ENCODE measurements around the gene DDX1. TPM values are rescaled to one million over a fixed set of nuclear protein-coding genes. Genes with fewer than 3 reads are reported as not detected.

DDX1 gene
- total RNA-seq, 3 donors from 2014 or later = 121 to 174 (median 128) TPM

DNA sequence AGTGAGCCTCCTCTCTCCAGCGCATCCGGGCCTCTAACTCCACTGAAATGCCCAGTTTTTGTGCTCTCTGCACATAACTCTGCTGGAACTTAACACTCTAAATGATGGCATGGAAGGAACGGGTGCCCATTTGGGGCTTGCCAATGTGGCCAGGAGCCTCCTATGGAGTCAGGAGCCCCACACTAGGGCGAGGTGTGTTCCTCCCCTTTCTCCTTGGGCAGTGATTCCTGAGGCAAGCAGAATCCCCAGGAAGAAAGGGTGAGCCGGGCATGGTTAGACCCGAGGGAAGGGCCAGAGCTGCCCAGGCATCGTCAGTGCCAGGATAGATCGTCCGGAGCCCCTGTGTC lies 63.0 kb downstream of the DDX1 start:
- no peak for DNase-seq
- ATAC-seq = no peak
- Mint-ChIP-seq H3K9me3 (no peaks in the 10 kb centered on the region), H3K36me3 (ENCODE audit: insufficient read depth) (no peaks in the 10 kb centered on the region), H3K4me1 (ENCODE audit: low read depth) (no peaks in the 10 kb centered on the region), H3K4me3 (no peak overlapping the region), H3K27me3 (ENCODE audit: low read depth) (no peaks in the 10 kb centered on the region)

DNA sequence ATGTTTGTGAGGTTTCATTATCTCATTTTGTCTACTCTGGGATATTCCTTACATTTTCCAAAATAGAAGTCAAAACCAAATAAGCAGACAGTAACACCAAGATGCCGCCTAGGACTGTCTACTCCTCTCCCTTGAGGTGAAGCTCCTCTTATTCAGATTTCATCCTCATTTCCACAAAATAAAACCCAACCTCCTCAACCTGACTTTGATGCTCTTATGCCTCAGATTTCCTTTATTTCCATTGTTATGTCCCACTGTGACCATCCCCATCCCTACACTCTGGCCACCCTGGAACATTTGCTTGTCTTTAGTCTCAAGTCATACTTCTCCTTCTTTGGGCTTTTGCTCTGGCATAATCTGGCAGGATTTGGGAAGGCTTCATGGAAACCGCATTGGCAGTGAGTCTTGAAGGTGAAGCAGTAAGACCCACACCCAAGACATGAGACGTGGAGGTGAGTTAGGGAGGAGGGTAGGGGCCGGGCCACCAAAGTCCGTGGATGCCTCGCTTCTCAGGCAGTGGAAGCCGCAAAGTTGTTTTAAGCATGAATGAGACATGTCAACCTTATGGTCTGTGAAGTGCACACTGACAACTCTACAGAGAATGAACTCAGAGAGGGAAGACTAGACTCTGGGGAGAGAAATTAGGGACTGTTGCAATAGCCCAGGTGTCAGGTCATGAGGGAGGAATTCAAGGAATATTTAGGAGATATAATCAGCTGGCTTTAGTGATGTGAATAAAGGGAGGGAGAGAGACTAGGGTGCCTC lies 63.6 kb downstream of the DDX1 start:
- Mint-ChIP-seq H3K27me3 (ENCODE audit: low read depth) (no peaks in the 10 kb centered on the region), H3K4me3 (no peak overlapping the region), H3K36me3 (ENCODE audit: insufficient read depth) (no peaks in the 10 kb centered on the region), H3K4me1 (ENCODE audit: low read depth) (no peaks in the 10 kb centered on the region), H3K9me3 (no peaks in the 10 kb centered on the region)
- no peak for ATAC-seq
- DNase-seq = no peak

DNA sequence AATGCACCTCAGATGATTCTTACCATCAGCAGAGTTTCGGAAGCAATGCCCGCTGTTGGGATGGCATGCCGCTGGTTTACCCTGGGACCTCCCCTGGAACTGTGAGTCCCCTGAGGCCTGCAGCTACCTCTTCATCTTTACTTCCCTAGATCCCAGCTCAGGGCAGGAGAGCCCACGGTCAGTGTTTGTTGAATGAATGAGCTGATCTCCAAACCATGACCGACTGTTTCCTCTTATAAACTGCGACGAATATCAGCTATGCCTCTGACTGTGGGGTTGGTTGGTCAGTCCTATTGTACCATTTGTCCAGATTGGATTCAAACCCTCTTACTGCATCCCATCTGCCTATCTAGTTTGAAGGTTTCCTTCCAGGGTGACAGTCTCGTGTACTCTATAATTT lies 64.4 kb downstream of the DDX1 start:
- ATAC-seq (no peak), DNase-seq (no peak)
- H3K4me1 Mint-ChIP-seq (ENCODE audit: low read depth) = no peaks in the 10 kb centered on the region
- no peaks in the 10 kb centered on the region for H3K27me3 Mint-ChIP-seq (ENCODE audit: low read depth)
- no peak overlapping the region for H3K4me3 Mint-ChIP-seq
- no peaks in the 10 kb centered on the region for H3K36me3 Mint-ChIP-seq (ENCODE audit: insufficient read depth)
- no peaks in the 10 kb centered on the region for H3K9me3 Mint-ChIP-seq

DNA sequence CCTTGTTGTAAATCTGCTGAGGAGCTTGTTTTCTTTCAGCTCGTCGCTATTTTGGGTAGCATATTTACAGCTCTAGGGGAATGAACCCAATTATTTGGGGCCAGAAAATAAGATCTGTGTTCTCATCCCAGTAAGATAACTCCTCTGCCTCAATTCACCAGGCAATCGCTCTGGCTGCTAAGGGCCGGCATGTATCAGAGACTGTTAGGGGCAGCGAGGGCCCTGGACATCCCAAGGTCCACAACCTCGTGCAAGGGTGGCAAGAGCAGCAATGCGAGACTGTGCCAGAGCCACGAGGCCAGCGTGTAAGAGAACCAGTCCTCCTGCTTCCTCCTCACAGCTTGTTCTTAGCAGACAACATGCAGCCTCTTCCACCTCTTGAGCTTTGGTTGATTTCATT lies 66.1 kb downstream of the DDX1 start:
- ATAC-seq = no peak
- Mint-ChIP-seq H3K4me1 (ENCODE audit: low read depth) (no peaks in the 10 kb centered on the region), H3K27me3 (ENCODE audit: low read depth) (no peaks in the 10 kb centered on the region), H3K4me3 (no peak overlapping the region), H3K36me3 (ENCODE audit: insufficient read depth) (no peaks in the 10 kb centered on the region), H3K9me3 (no peaks in the 10 kb centered on the region)
- DNase-seq = no peak

DNA sequence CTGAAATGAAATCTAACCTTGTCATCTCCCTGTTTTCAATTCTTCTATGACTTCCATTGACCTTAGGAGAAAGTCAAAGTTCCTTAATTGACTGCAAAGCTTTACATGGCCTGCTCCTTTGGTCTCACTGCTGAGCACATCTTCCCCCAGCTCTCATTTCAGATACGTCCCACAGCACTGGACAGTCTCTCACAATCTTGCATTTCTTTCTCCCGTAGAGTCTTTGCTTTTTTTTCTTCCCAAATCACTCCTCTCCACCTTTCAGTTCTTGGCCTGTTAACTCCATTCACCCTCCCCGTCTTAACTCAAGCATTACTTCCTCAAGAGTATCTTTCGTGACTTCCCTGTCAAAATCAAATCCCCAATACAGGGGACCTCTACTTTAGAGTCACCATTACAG lies 67.2 kb downstream of the DDX1 start:
- DNase-seq (no peak), ATAC-seq (no peak)
- no peaks in the 10 kb centered on the region for H3K4me1 Mint-ChIP-seq (ENCODE audit: low read depth)
- no peaks in the 10 kb centered on the region for H3K27me3 Mint-ChIP-seq (ENCODE audit: low read depth)
- no peaks in the 10 kb centered on the region for H3K36me3 Mint-ChIP-seq (ENCODE audit: insufficient read depth)
- no peak overlapping the region for H3K4me3 Mint-ChIP-seq
- no peaks in the 10 kb centered on the region for H3K9me3 Mint-ChIP-seq

DNA sequence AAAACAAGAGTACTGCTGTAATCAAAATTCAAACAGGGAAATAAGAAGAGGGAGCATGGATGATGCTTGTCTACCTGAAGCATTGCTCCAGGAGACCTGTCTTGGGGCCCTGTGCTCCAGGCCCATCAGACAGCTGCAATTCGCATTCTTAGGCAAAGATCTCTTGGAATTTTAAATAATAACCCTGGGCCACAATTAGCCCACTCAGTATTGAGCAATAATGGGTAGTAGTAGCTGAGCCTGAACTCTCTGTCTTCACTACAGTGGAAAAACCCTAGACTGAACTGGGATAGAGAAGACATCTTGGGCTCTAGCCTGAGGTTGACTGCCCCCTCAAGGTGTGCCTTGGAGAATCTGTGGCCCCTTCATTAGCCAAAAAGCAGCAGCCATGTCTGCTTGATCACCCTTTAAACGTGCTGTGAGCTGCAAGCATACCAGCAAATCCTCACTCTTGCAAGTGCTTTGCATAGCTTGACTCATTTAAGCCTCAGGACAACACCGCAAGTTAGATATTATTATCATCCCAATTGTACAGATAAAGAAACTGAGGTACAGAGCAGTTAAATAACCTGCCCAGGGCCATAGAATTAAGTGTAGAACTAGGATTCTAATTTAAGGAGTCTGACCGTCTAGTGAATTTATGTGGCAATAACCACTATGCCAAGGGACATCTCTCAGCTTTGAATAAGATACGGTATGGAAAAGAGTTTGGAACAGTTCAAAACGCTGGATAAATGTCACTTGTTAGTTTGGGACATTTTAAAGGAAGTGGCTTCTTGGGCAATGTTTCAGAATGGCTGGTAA lies 69.0 kb downstream of the DDX1 start:
- DNase-seq = no peak
- ATAC-seq = no peak
- Mint-ChIP-seq H3K36me3 (ENCODE audit: insufficient read depth) (no peaks in the 10 kb centered on the region), H3K27me3 (ENCODE audit: low read depth) (no peaks in the 10 kb centered on the region), H3K9me3 (no peaks in the 10 kb centered on the region), H3K4me3 (no peak overlapping the region), H3K4me1 (ENCODE audit: low read depth) (no peaks in the 10 kb centered on the region)

DNA sequence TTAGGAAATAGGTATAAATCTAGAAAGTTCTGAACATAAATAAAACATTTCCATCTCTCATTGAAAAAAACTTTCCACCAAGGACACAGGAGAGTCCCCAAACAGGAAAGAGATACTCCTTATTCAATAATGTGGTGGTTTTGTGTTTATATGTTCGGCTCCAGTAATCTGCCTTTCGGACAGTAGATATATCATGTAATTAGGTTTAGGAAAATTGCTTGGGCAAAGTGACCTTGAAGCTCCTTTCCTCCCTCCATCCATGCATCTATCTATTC lies 69.6 kb downstream of the DDX1 start:
- ATAC-seq (no peak), DNase-seq (no peak)
- Mint-ChIP-seq H3K9me3 (no peaks in the 10 kb centered on the region), H3K36me3 (ENCODE audit: insufficient read depth) (no peaks in the 10 kb centered on the region), H3K4me3 (no peak overlapping the region), H3K27me3 (ENCODE audit: low read depth) (no peaks in the 10 kb centered on the region), H3K4me1 (ENCODE audit: low read depth) (no peaks in the 10 kb centered on the region)

DNA sequence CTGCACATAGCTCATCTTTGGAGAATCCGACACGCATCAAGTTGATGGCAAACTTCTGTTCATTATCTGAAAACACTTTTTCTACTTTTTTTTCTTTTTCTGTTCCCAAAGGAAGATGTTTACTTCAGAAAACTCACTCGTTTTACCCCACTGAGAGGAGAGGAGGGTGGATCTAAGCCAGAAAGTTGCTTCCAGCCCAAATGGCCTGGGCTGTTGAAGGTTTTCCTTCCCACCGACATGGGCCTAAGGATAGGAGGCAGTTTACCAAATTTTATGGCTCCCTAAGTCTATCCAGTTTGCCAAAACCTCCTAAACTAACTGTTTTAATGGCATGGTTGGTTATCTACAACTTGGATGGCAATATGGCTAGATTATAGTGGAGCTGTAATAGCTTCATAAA lies 70.4 kb downstream of the DDX1 start:
- H3K36me3 Mint-ChIP-seq (ENCODE audit: insufficient read depth) = no peaks in the 10 kb centered on the region
- ATAC-seq = no peak
- H3K4me1 Mint-ChIP-seq (ENCODE audit: low read depth) = no peaks in the 10 kb centered on the region
- no peaks in the 10 kb centered on the region for H3K9me3 Mint-ChIP-seq
- H3K27me3 Mint-ChIP-seq (ENCODE audit: low read depth) = no peaks in the 10 kb centered on the region
- DNase-seq = no peak
- H3K4me3 Mint-ChIP-seq = no peak overlapping the region

DNA sequence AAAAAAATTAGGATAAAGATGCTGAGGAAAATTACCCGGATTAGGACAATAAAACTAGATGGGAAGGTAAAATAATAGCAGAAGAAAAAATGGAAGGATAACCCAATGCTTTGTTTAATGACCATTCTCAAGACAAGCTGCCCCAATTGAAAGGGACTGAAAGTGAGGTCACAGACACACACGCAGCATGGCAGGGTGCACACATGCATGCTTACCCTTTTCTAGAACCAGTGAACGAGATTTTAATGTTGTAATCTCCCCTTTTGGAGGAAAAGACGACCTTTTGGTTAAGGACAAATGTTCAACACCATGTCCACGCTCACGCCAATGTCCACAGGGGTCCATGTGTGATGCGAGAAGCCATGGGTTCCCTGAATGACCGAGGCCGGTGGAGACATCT lies 70.9 kb downstream of the DDX1 start:
- DNase-seq (no peak), ATAC-seq (no peak)
- Mint-ChIP-seq H3K27me3 (ENCODE audit: low read depth) (no peaks in the 10 kb centered on the region), H3K4me3 (no peak overlapping the region), H3K4me1 (ENCODE audit: low read depth) (no peaks in the 10 kb centered on the region), H3K36me3 (ENCODE audit: insufficient read depth) (no peaks in the 10 kb centered on the region), H3K9me3 (no peaks in the 10 kb centered on the region)

DNA sequence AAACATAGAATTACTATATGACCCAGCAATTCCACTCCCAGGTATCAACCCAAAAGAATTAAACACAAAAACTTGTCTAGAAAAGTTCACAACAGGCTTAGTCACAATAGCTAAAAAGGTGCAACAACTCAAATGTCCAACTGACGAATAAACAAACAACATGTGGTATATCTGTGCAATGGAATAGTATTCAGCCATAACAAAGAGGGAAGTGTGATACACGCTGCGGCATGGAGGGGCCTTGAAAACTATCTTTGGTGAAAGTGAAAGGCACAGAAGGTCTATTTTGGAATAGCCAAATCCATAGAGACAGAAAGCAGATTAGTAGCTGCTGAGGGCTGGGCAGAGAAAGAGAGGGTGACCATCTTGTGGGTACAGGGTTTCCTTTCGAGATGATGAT lies 72.1 kb downstream of the DDX1 start:
- no peak for ATAC-seq
- H3K4me3 Mint-ChIP-seq = no peak overlapping the region
- H3K36me3 Mint-ChIP-seq (ENCODE audit: insufficient read depth) = no peaks in the 10 kb centered on the region
- no peaks in the 10 kb centered on the region for H3K9me3 Mint-ChIP-seq
- H3K4me1 Mint-ChIP-seq (ENCODE audit: low read depth) = no peaks in the 10 kb centered on the region
- no peaks in the 10 kb centered on the region for H3K27me3 Mint-ChIP-seq (ENCODE audit: low read depth)
- DNase-seq = no peak

DNA sequence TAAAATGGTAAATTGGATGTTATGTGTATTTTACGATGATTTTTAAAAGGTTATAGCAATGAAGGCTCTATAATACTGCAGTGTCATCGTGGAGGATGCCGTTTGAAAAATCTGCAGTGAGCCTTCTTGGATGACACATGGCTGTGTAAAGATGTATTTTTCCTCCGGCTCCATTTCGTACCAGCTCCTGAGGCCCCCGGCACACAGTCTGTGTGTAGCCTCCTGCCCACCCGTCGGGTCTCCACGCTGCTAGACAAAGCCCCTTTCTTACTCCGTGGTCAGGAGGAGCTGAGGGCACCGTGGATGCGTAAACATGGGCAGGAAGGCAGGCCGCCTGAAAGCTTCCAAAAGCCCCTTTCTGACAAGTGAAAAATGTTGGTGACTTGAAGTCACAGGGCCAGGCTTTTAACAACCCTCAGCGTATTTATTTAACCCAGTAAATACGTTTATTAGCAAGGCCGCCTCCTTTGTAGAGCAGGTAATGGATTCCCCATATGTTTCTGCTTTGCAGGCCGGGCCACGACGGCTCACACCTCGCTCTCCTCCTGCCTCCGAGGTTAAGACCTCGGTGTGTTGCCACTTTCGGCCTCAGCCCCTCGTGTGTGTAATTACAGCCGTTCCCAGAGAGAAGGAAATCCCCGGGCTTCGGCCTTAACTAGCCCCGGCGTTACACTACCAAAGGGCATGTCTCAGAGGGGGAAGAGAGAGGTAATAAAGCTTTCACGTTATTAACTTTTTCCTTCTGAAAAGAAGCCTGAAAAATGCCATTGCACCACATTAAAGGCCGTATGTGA lies 72.8 kb downstream of the DDX1 start:
- H3K4me1 Mint-ChIP-seq (ENCODE audit: low read depth) = no peaks in the 10 kb centered on the region
- DNase-seq (no peak), ATAC-seq (no peak)
- H3K4me3 Mint-ChIP-seq = no peak overlapping the region
- no peaks in the 10 kb centered on the region for H3K27me3 Mint-ChIP-seq (ENCODE audit: low read depth)
- H3K36me3 Mint-ChIP-seq (ENCODE audit: insufficient read depth) = no peaks in the 10 kb centered on the region
- no peaks in the 10 kb centered on the region for H3K9me3 Mint-ChIP-seq

DNA sequence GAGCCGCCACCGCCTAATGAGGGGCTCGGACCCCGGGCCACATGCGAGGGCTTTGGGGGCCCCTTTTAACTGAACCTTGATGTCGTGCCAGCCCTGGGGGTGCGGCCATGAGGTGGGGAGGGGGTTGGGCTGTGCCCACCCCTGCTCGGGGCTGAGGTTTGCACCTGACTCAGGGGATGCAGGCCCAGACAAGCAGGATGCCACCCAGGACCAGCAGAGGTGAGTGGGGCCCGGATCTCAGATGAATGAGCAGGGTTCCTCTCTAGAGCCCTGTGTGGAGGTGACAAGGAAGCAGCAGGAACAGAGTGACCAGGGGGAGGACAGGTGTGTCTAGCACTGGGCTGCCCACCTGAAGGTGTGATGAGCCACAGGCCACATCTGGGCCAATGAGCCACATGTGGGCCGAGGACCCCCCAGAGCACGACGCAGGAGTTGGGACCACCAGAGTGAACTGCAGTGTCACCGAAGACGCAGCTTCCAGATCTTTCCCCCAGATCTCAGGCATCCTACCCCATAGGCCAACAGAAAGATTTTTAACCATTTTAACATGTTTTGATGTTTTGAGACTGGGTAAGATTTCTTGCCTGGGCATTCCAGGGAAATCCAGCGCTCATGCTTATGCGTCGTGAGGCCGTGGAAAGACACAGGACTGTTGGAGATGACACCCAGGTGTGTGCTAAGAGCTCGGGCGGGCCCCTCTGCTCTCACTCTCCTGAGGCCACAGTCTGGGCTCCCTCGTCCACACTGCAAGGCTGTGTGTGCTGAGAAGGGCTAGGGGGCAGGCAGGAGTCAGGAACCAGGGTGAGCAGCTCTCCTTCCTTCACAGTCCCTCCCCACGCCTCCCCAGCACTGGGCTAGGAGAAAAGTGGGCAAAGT lies 73.6 kb downstream of the DDX1 start:
- Mint-ChIP-seq H3K9me3 (no peaks in the 10 kb centered on the region), H3K27me3 (ENCODE audit: low read depth) (no peaks in the 10 kb centered on the region), H3K4me1 (ENCODE audit: low read depth) (no peaks in the 10 kb centered on the region), H3K4me3 (no peak overlapping the region), H3K36me3 (ENCODE audit: insufficient read depth) (no peaks in the 10 kb centered on the region)
- peak in 1 of 2 donors; percentile 34 for ATAC-seq
- no peak for DNase-seq

DNA sequence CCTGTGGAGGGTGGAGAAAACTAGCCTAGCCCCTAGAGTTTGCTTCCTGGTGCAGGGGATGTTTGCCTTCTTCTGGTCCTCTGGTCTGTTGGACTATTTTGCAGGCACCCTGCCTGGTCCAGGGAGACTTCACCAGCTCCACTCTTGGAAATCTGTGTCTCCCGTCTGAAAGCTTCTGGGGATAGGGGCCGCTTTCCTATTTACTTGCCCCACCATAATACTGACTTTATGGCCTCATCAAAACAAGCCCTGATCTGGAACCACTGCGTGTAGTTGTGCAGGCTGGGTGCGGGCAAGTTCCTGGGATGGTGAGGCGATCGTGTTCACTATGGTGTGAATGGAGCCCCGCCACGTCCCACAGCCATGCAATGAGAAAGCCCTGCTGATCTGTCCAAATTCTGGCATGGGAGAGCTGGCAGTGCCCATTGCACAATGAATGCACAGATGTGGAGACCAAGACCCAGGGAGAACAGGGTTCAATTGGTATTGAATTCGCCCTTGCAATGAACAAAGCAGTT lies 74.3 kb downstream of the DDX1 start:
- Mint-ChIP-seq H3K4me3 (no peak overlapping the region), H3K4me1 (ENCODE audit: low read depth) (no peaks in the 10 kb centered on the region), H3K36me3 (ENCODE audit: insufficient read depth) (no peaks in the 10 kb centered on the region), H3K9me3 (no peaks in the 10 kb centered on the region), H3K27me3 (ENCODE audit: low read depth) (no peaks in the 10 kb centered on the region)
- no peak for ATAC-seq
- no peak for DNase-seq

Data from activated T-cell treated with anti-CD3 and anti-CD28 coated beads, Interleukin-2, amount 50 U/mL, for 4 hours (primary cell).